ENCODE data around the gene IGHMBP2.

GRCh38 chr11:68923614-68924013, 19.9 kb downstream of the IGHMBP2 start:
- TF ChIP-seq MXI1 (IDR thresholded peaks at IDR 0.05; ENCODE audit: low read depth, low read length) (no peak), JUNB (CRISPR knock-in tag; conservative IDR thresholded peaks at IDR 0.05) (no peak), ZNF76 (CRISPR knock-in tag; IDR thresholded peaks at IDR 0.05; ENCODE audit: borderline replicate concordance) (no peak), CTCF (IDR thresholded peaks at IDR 0.05 in 2 of 3, conservative IDR thresholded peaks at IDR 0.05 in 1 of 3; ENCODE audit: insufficient read depth in 2 of 3, low read depth in 1 of 3, low read length in 3 of 3) (no peak), AFF4 (CRISPR knock-in tag; IDR thresholded peaks at IDR 0.05) (no peak), USF2 (CRISPR knock-in tag; IDR thresholded peaks at IDR 0.05) (no peak), REST (IDR thresholded peaks at IDR 0.05; ENCODE audit: borderline replicate concordance) (no peak), REST (CRISPR knock-in tag; IDR thresholded peaks at IDR 0.05; ENCODE audit: low read depth) (no peak), POLR2A (conservative IDR thresholded peaks at IDR 0.05) (no peak), KLF1 (tag; IDR thresholded peaks at IDR 0.05) (no peak), SRSF9 (IDR thresholded peaks at IDR 0.05; ENCODE audit: borderline replicate concordance, low read depth, low read length) (no peak), RHOXF2B (CRISPR knock-in tag; conservative IDR thresholded peaks at IDR 0.05) (no peak), CEBPB (tag; IDR thresholded peaks at IDR 0.05) (no peak)
